ENCODE results near the gene KCTD1.

KCTD1 gene

DNA sequence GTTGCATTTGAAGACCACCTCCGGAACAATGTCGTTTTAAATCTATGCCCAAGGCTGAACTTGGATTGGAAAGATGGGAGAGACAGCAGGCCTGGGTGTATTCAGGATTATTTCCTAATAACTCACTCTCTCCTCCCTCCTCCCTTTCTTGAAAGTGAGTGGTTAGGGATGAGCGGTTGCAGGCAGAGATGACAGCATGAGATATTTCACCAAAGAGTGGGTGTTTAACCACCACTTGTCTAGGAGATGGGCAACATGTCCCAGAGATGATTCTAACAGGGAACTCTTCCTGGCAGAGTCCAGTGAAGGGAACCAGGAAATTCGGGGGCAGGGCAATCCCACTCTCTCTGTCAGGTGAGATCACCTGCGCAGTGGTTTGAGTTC, 123.2 kb downstream of the KCTD1 start:
- no peak for DNase-seq (ENCODE audit: low spot score)

GRCh38 chr18:26424428-26425147, 123.8 kb downstream of the KCTD1 start:
- no peak for DNase-seq (ENCODE audit: low spot score)

GRCh38 chr18:26422472-26423162, 125.7 kb downstream of the KCTD1 start:
- DNase-seq (ENCODE audit: low spot score) = no peak

GRCh38 chr18:26421931-26422330, 126.4 kb downstream of the KCTD1 start:
- no peak for DNase-seq (ENCODE audit: low spot score)

DNA sequence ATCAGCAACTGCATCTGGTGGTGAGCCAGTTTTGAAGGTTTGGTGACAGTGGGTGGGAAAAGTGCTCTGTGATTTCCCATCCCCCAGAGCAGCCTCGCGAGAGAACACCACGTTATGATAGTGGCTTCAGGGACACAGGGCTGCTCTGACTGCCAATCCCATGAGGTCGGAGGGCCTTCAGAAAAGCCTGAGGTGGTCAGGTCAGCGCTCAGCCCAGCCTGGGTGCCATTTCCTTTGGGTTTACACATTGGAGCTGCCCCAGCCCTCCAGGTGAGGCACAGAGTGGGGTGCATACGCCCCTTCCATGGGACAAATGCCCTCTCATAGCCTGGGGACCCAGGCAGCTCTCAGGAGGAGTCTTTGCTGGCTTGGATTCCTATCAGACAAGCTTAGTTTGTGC, 126.8 kb downstream of the KCTD1 start:
- no peak for DNase-seq (ENCODE audit: low spot score)

DNA sequence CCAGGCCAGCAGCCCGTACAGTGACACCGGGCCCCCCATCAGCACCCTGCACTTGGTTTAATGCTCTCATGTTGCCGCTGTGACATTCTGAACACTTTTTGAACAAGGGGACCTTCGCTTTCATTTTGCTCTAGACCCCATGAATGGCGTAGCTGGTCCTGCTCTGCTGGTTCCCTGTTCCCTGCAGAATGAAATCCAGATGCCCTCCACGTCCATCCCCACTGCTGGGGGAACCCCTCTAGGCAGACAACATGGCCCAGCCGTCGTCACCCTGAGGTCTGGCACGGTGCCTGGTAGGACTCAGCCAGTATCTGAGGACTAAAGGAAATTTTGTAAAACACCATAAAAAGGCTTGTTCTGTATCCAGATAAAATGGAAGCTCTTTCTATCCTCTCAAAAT, 128.6 kb downstream of the KCTD1 start:
- no peak for DNase-seq (ENCODE audit: low spot score)

GRCh38 chr18:26418225-26418624, 130.1 kb downstream of the KCTD1 start:
- DNase-seq (ENCODE audit: low spot score) = no peak

DNA sequence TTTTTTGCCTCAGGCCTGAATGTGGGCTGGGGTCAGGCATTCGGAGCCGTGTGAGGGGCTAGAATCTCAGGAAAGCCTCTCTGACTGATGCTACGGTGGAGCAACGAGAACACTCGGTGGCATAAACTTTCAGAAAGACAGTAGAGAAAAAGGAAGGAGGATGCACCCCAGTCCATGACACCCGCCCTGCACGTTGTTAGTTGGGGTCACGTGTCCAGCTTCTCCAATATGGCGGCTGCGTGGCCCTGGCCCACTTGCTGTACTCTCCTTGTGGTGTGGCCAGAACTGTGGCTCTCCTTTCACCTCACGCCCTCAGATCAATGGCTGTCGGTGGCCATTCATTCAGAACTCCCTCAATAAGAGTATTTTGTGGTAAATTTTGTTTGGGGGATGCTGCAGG, 131.2 kb downstream of the KCTD1 start:
- DNase-seq (ENCODE audit: low spot score) = no peak

GRCh38 chr18:26416652-26417150, 131.7 kb downstream of the KCTD1 start:
- no peak for DNase-seq (ENCODE audit: low spot score)

- no peak for DNase-seq (ENCODE audit: low spot score)
Measured at GRCh38 chr18:26415631-26416030, 132.7 kb downstream of the KCTD1 start.

GRCh38 chr18:26414901-26415440, 133.4 kb downstream of the KCTD1 start:
- no peak for DNase-seq (ENCODE audit: low spot score)

DNA sequence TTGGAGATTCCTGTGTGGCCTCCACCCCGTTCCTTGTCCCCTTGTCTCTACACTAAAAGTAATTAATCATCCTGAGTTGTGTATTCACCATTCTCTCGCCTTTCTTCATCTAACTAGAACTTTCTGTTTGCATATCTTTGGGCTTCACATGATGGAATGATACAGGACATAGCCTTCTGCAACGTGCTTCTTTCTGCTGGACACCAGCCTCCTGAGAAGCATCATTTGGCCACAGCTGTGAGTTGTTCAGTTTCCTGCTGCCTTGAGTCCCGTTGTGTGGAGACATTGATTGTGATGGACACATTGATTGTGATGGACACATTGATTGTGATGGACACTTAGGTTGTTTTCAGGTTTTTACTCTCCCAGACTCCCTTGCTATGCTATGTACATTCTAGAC, 139.3 kb downstream of the KCTD1 start:
- DNase-seq (ENCODE audit: low spot score) = no peak

GRCh38 chr18:26407736-26408601, 140.4 kb downstream of the KCTD1 start:
- no peak for DNase-seq (ENCODE audit: low spot score)

- DNase-seq (ENCODE audit: low spot score) = no peak
Measured at GRCh38 chr18:26406854-26407517, 141.4 kb downstream of the KCTD1 start.

DNA sequence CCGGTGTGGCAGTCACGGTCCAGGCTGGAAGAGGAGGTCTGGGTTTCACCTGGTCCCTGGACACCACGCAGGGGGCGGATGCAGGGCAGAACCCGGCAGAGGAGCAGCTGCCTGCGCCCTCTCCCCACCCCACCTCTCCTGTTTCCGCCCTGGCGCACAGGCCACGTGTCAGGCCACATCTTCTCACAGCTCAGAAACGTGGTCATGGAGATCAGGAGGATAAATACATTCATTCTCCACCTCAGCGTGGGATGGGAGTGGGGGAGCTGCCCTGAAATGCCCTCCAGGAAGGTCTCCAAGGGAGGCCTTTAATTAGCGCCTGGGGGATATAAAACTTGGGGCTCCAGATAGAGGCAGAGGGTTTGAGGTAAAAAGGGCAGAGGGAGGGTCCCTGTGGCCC, 142.0 kb downstream of the KCTD1 start:
- no peak for DNase-seq (ENCODE audit: low spot score)

DNA sequence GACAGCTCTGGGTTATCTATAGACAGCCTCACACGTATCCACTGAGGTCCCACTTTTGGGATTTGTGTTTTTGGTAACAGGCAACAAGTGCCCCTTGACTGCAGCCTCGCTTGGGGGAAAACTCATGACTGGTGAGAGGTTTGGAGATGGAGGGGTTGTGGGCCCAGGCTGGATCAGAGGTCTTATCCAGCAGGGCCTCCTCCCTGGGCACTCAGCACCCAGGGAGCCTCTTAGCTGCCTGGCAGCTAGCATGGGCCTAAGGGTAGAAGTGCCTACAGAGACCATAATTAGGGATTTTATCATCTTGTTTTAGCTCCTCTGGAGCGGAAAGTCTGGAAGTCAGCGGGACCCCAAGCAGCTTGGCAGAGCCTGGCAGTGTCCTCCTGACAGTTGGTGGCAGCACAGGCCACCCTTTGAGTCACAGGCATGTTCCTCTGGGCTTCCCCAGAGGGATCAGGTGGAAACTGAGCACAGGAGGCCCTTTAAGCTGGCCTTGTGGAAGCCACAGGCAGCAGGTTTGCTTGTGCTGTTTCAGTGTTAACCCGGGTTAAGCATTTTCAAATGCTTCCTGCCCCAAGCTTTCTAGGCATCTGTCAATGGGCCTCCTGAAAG, 143.1 kb downstream of the KCTD1 start:
- DNase-seq (ENCODE audit: low spot score) = no peak
